Osteocyte (in vitro differentiated cells): ENCODE data around the gene BCAP29. TPM values are rescaled to one million over a fixed set of nuclear protein-coding genes. Genes with fewer than 3 reads are reported as not detected.
A peak's percentile ranks its signal among the peaks of the same experiment; 100 is the strongest.

Source experiments
- DNase-seq: peaks from one replicate; pipeline ENCODE4 v3.0.0; 2021; ENCODE audit warnings: mixed read lengths; ENCODE audit not compliant: unreplicated experiment; ENCODE audit errors: extremely low spot score
- H3K27ac Mint-ChIP-seq: one replicate; pipeline ENCODE4 v1.8.0; 2021; ENCODE audit warnings: mild to moderate bottlenecking, mixed read lengths; ENCODE audit not compliant: unreplicated experiment
- H3K27me3 Mint-ChIP-seq: one replicate; pipeline ENCODE4 v1.8.0; 2021; ENCODE audit warnings: mixed read lengths; ENCODE audit not compliant: unreplicated experiment
- H3K36me3 Mint-ChIP-seq: one replicate; pipeline ENCODE4 v1.8.0; 2021; ENCODE audit warnings: mixed read lengths; ENCODE audit not compliant: unreplicated experiment
- H3K4me1 Mint-ChIP-seq: one replicate; pipeline ENCODE4 v1.8.0; 2021; ENCODE audit warnings: mixed read lengths; ENCODE audit not compliant: unreplicated experiment
- H3K4me3 Mint-ChIP-seq: one replicate; pipeline ENCODE4 v1.8.0; 2021; ENCODE audit warnings: mild to moderate bottlenecking, moderate library complexity, mixed read lengths; ENCODE audit not compliant: unreplicated experiment
- H3K9me3 Mint-ChIP-seq: one replicate; pipeline ENCODE4 v1.8.0; 2021; ENCODE audit warnings: mixed read lengths; ENCODE audit not compliant: unreplicated experiment
- CTCF ChIP-seq: fragments of 200-600 bp; sonication (generic); IDR thresholded peaks from 2 replicates; pipeline ENCODE4 v1.5.0; 2021; ENCODE audit warnings: antibody characterized with exemption, mild to moderate bottlenecking, moderate library complexity
- total RNA-seq: library from RNA; stranded (reverse); gene quantifications from 2 replicates; pipeline ENCODE4 v1.2.1, GENCODE V29; 2021

Gene BCAP29
- total RNA-seq, 1 donor from 2014 or later = 62.5 TPM

- no peak for DNase-seq
- H3K9me3 Mint-ChIP-seq = no peaks in the 10 kb centered on the region
- peaks cover 2% of the 10 kb centered on the region for H3K4me1 Mint-ChIP-seq
- TF ChIP-seq CTCF = no peak
- H3K4me3 Mint-ChIP-seq = no peak overlapping the region
- no peaks in the 10 kb centered on the region for H3K27me3 Mint-ChIP-seq
- H3K27ac Mint-ChIP-seq = no peak overlapping the region
- H3K36me3 Mint-ChIP-seq = peaks cover 11% of the 10 kb centered on the region
Measured at GRCh38 chr7:107570298-107570697, 9.7 kb upstream of the BCAP29 start.

- H3K27ac Mint-ChIP-seq = no peak overlapping the region
- no peak overlapping the region for H3K4me3 Mint-ChIP-seq
- TF ChIP-seq CTCF = no peak
- DNase-seq = no peak
- no peaks in the 10 kb centered on the region for H3K27me3 Mint-ChIP-seq
- H3K36me3 Mint-ChIP-seq = peaks cover 12% of the 10 kb centered on the region
- peaks cover 2% of the 10 kb centered on the region for H3K4me1 Mint-ChIP-seq
- H3K9me3 Mint-ChIP-seq = no peaks in the 10 kb centered on the region
Measured at GRCh38 chr7:107573537-107573936, 6.5 kb upstream of the BCAP29 start.

DNA sequence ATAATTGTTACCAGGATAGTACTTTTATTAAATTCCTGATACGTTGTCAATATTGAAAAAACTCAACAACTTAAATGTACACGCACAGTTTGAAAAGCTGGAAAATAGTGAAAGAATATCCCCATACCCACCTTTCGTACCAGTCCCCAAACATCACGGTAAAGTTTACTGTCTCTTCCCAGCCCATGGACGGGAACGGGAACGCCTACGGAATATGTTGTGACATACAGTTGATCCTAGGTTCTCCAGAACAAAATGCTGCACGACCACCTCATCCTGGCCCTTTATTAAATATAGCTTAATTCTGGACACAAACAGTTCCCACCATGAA is 527 bp upstream of the BCAP29 start:
- H3K27me3 Mint-ChIP-seq = no peaks in the 10 kb centered on the region
- H3K36me3 Mint-ChIP-seq = peaks cover 13% of the 10 kb centered on the region
- H3K27ac Mint-ChIP-seq = peak overlapping the region; percentile 93
- TF ChIP-seq CTCF = no peak
- DNase-seq = no peak
- H3K9me3 Mint-ChIP-seq = no peaks in the 10 kb centered on the region
- H3K4me3 Mint-ChIP-seq = peak overlapping the region; percentile 92
- peaks cover 28% of the 10 kb centered on the region for H3K4me1 Mint-ChIP-seq

DNA sequence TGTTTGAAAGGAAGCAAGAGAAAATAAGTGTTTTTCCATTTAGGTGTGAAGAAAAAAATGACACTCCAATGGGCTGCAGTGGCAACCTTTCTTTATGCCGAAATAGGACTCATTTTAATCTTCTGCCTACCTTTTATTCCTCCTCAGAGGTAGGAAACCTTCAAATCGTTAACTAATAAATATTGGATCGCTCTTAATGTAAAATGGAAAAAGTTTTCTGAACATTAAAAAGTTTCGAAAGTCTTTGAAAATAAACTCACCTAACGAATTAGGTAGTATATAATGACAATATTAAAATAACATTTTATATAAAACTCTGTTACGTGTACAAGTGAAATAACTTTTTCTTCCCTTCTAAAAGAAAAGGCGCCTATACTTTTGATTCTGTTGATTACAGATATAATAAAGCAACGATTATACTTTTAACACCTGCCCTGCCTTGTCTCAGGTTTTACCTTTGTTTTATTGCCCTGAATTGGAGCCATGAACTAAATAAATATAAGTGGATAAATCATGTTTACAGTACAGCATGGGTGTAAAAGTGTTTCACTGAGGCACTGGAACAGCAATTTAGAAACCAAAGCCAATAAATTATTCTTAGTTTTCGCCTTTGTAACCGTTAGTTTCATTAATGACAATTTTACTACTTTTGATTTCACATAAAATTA is 804 bp downstream of the BCAP29 start:
- Mint-ChIP-seq H3K4me1 (peaks cover 28% of the 10 kb centered on the region), H3K36me3 (peaks cover 15% of the 10 kb centered on the region), H3K4me3 (peak overlapping the region; percentile 83), H3K9me3 (no peaks in the 10 kb centered on the region), H3K27ac (peak overlapping the region; percentile 85), H3K27me3 (no peaks in the 10 kb centered on the region)
- no peak for TF ChIP-seq CTCF
- DNase-seq = no peak

GRCh38 chr7:107581387-107582013 is 1.5 kb downstream of the BCAP29 start:
- Mint-ChIP-seq H3K4me3 (peak overlapping the region; percentile 83), H3K9me3 (no peaks in the 10 kb centered on the region), H3K4me1 (peaks cover 28% of the 10 kb centered on the region), H3K27me3 (no peaks in the 10 kb centered on the region), H3K36me3 (peaks cover 19% of the 10 kb centered on the region), H3K27ac (peak overlapping the region; percentile 57)
- no peak for DNase-seq
- TF ChIP-seq CTCF = no peak
